ENCODE results near the gene SEMA5A.

Gene SEMA5A

DNA sequence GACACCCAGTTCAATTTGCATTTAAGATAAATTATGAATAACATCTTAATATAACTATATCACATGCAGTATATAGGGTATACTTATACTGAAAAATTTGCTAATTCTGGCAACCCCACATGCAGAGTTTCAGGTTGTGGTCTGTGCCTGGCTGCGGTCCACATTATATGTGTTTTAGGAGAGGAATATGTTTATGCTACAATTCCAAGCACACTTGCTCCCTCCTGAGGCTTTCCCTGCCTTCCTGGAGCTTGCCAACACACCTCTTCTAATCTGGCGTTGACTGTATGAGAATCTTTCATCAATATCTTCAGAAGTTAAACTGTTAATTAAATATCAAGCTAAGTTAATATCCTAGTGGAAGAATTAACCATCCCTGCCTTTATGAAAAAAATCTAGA, 45.2 kb downstream of the SEMA5A start:
- Histone ChIP-seq H3K4me1 (ENCODE audit: control insufficient read depth in 5 of 5, insufficient read depth in 5 of 5, low read length in 5 of 5) (no peaks in the 10 kb centered on the region), H3K27ac (ENCODE audit: low read depth, low read length) (no peak overlapping the region), H3K27me3 (ENCODE audit: control insufficient read depth in 5 of 5, insufficient read depth in 4 of 5, low read length in 5 of 5) (no peaks in the 10 kb centered on the region), H3K9ac (ENCODE audit: low read length in 5 of 5) (no peak overlapping the region), H3K9me3 (ENCODE audit: control insufficient read depth in 5 of 5, low read length in 5 of 5) (no peaks in the 10 kb centered on the region), H3K4me3 (ENCODE audit: low read depth in 1 of 5, low read length in 5 of 5) (no peak overlapping the region), H3K36me3 (ENCODE audit: control insufficient read depth in 5 of 5, insufficient read depth in 5 of 5, low read length in 5 of 5) (no peaks in the 10 kb centered on the region)

DNA sequence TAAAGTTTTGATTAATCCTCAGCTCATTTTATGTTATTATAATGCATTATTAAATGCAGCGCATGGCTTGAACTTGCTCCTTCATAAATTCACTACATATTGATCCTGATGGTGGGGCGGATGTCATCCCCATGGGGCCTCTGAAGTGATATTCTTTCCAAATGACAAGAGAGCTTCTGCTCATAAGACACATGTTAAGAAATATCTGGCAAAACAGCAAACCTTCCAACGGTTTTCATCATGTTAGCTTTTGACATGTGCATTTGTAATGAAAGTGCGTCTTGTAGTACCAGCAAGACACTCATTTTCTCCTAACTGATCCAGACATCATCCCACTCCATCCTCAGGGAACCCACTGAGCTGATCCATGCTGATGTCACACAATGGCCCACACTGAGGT, 45.7 kb downstream of the SEMA5A start:
- no peaks in the 10 kb centered on the region for H3K4me1 ChIP-seq (ENCODE audit: control insufficient read depth in 5 of 5, insufficient read depth in 5 of 5, low read length in 5 of 5)
- no peaks in the 10 kb centered on the region for H3K9me3 ChIP-seq (ENCODE audit: control insufficient read depth in 5 of 5, low read length in 5 of 5)
- no peak overlapping the region for H3K9ac ChIP-seq (ENCODE audit: low read length in 5 of 5)
- no peaks in the 10 kb centered on the region for H3K27me3 ChIP-seq (ENCODE audit: control insufficient read depth in 5 of 5, insufficient read depth in 4 of 5, low read length in 5 of 5)
- H3K4me3 ChIP-seq (ENCODE audit: low read depth in 1 of 5, low read length in 5 of 5) = no peak overlapping the region
- no peaks in the 10 kb centered on the region for H3K36me3 ChIP-seq (ENCODE audit: control insufficient read depth in 5 of 5, insufficient read depth in 5 of 5, low read length in 5 of 5)
- no peak overlapping the region for H3K27ac ChIP-seq (ENCODE audit: low read depth, low read length)

DNA sequence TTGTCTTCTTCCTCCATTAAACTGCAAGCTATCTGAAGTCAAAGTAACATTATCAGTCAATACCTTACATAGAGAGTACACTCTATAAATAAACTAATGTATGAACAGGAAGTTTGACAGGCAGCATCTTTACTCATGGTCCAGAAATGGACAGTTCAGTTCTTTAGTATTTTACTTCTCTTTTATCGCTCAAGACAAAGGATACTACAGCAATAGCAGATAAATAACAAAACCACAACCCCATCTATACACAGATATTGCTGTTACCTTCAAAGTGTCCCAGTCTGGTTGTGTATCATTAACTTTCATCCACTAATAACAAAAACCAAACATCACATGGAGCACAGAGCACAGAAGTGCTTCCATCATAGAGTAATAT, 46.4 kb downstream of the SEMA5A start:
- Histone ChIP-seq H3K27me3 (ENCODE audit: control insufficient read depth in 5 of 5, insufficient read depth in 4 of 5, low read length in 5 of 5) (no peaks in the 10 kb centered on the region), H3K27ac (ENCODE audit: low read depth, low read length) (no peak overlapping the region), H3K36me3 (ENCODE audit: control insufficient read depth in 5 of 5, insufficient read depth in 5 of 5, low read length in 5 of 5) (no peaks in the 10 kb centered on the region), H3K9ac (ENCODE audit: low read length in 5 of 5) (no peak overlapping the region), H3K4me3 (ENCODE audit: low read depth in 1 of 5, low read length in 5 of 5) (no peak overlapping the region), H3K4me1 (ENCODE audit: control insufficient read depth in 5 of 5, insufficient read depth in 5 of 5, low read length in 5 of 5) (no peaks in the 10 kb centered on the region), H3K9me3 (ENCODE audit: control insufficient read depth in 5 of 5, low read length in 5 of 5) (no peaks in the 10 kb centered on the region)

DNA sequence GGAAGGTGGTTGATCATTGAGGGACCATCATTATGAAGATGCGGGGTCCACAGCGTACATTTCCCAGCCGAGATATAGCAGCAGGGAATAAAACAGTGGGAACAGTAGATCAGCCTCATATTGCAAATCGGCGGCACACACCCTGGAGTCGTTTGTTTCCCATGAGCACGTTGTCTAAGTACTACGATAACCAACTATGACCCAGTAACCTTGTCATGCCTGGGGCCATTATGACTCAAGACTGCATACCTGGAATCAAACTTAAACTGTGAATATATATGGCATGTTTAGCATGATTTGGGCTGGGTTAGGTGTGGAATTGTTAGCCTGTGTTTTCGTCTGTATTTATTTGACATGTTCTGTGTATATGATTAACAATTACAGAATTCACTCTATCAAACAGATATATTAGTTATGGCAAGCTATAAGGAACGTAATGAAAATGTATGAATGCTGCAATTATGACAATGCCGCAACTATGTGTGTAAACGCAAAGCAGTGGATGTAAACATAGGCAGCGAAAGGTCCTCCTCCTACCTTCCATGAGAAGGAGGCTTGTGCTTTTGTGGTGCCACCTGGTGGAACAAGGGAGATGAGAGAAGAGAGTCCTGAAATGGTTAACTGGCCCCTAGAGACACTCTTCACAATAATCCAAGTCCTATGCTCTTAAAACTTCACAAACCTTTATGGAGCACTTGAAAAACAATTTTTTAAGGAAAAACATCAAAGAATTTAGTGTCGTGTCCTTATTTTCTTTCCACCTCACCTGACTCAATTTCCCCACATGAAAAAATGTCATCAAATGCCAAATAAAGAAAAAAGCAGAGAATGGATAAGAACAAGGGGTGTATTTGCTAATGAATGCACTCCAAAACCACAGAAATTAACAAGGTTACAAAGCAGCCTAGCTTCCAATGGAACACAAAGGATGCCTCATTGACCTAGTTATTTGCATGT, 47.1 kb downstream of the SEMA5A start:
- H3K4me3 ChIP-seq (ENCODE audit: low read depth in 1 of 5, low read length in 5 of 5) = no peak overlapping the region
- H3K27ac ChIP-seq (ENCODE audit: low read depth, low read length) = no peak overlapping the region
- H3K4me1 ChIP-seq (ENCODE audit: control insufficient read depth in 5 of 5, insufficient read depth in 5 of 5, low read length in 5 of 5) = no peaks in the 10 kb centered on the region
- no peaks in the 10 kb centered on the region for H3K27me3 ChIP-seq (ENCODE audit: control insufficient read depth in 5 of 5, insufficient read depth in 4 of 5, low read length in 5 of 5)
- H3K9ac ChIP-seq (ENCODE audit: low read length in 5 of 5) = no peak overlapping the region
- no peaks in the 10 kb centered on the region for H3K36me3 ChIP-seq (ENCODE audit: control insufficient read depth in 5 of 5, insufficient read depth in 5 of 5, low read length in 5 of 5)
- H3K9me3 ChIP-seq (ENCODE audit: control insufficient read depth in 5 of 5, low read length in 5 of 5) = no peaks in the 10 kb centered on the region

DNA sequence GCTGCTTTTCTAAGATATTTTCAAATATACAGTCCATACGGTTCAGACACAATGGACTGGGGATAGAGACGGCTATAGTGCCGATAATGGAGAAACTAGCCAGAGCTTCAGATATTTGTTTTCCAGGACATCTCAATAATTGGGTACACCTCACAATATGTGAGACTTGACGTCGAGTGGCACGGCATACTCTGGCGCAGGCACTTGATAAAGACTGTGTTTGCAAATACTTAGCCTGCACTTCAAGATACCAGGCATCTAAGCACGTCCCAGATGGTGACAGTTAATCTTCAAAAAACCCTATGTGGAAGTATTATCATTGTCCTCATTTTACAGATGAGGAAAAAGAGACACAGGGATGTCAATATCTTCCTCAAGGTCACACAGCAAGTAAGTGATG, 48.5 kb downstream of the SEMA5A start:
- H3K36me3 ChIP-seq (ENCODE audit: control insufficient read depth in 5 of 5, insufficient read depth in 5 of 5, low read length in 5 of 5) = no peaks in the 10 kb centered on the region
- no peaks in the 10 kb centered on the region for H3K9me3 ChIP-seq (ENCODE audit: control insufficient read depth in 5 of 5, low read length in 5 of 5)
- H3K27ac ChIP-seq (ENCODE audit: low read depth, low read length) = no peak overlapping the region
- no peak overlapping the region for H3K4me3 ChIP-seq (ENCODE audit: low read depth in 1 of 5, low read length in 5 of 5)
- H3K9ac ChIP-seq (ENCODE audit: low read length in 5 of 5) = no peak overlapping the region
- H3K27me3 ChIP-seq (ENCODE audit: control insufficient read depth in 5 of 5, insufficient read depth in 4 of 5, low read length in 5 of 5) = no peaks in the 10 kb centered on the region
- H3K4me1 ChIP-seq (ENCODE audit: control insufficient read depth in 5 of 5, insufficient read depth in 5 of 5, low read length in 5 of 5) = no peaks in the 10 kb centered on the region

GRCh38 chr5:9496801-9497200, 49.1 kb downstream of the SEMA5A start:
- H3K27me3 ChIP-seq (ENCODE audit: control insufficient read depth in 5 of 5, insufficient read depth in 4 of 5, low read length in 5 of 5) = no peaks in the 10 kb centered on the region
- H3K4me3 ChIP-seq (ENCODE audit: low read depth in 1 of 5, low read length in 5 of 5) = no peak overlapping the region
- H3K4me1 ChIP-seq (ENCODE audit: control insufficient read depth in 5 of 5, insufficient read depth in 5 of 5, low read length in 5 of 5) = no peaks in the 10 kb centered on the region

DNA sequence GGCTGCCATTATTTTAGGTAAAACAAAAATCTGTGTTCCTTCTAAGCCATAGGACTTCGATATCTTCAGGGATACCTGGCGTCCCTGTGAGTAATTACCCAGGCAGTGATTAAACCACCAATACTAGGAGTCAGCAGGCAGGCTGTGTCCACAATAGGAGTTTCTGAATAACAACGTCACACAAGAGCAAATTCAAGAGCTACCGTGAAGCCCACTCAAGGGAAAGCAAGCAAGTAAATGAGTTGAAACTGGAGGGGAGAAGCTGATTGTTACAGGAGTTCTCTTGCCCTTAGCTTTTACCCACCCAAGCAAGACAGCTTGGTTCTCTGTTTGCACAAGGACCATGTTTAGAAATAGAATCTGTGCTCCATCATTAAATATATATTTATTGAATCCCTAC, 50.8 kb downstream of the SEMA5A start:
- no peaks in the 10 kb centered on the region for H3K9me3 ChIP-seq (ENCODE audit: control insufficient read depth in 5 of 5, low read length in 5 of 5)

More at GRCh38 chr5:9496801-9497200, 49.1 kb downstream of the SEMA5A start:
- H3K9me3 ChIP-seq (ENCODE audit: control insufficient read depth in 5 of 5, low read length in 5 of 5) = no peaks in the 10 kb centered on the region
- no peak overlapping the region for H3K9ac ChIP-seq (ENCODE audit: low read length in 5 of 5)
- H3K27ac ChIP-seq (ENCODE audit: low read depth, low read length) = no peak overlapping the region
- H3K36me3 ChIP-seq (ENCODE audit: control insufficient read depth in 5 of 5, insufficient read depth in 5 of 5, low read length in 5 of 5) = no peaks in the 10 kb centered on the region

DNA sequence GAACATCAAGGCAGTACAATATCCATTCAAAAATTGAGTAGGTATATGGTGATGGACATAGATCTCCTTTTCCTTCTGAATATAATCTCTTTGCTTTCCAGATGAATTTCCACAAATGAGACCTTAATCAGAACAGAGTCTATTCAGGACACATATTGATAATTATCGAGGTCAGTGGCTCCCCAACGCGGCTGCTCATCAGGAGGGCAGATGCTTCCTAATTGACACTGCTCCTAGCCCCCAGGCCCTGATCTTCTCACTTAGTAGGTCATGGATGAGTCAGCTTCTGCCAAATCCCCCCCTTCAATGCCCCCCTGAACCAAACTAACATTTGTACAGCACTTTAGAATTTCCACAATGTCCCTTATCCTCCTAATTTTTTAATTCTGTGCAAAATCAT, 51.6 kb downstream of the SEMA5A start:
- no peaks in the 10 kb centered on the region for H3K4me1 ChIP-seq (ENCODE audit: control insufficient read depth in 5 of 5, insufficient read depth in 5 of 5, low read length in 5 of 5)
- no peaks in the 10 kb centered on the region for H3K9me3 ChIP-seq (ENCODE audit: control insufficient read depth in 5 of 5, low read length in 5 of 5)
- no peak overlapping the region for H3K9ac ChIP-seq (ENCODE audit: low read length in 5 of 5)
- H3K36me3 ChIP-seq (ENCODE audit: control insufficient read depth in 5 of 5, insufficient read depth in 5 of 5, low read length in 5 of 5) = no peaks in the 10 kb centered on the region
- H3K4me3 ChIP-seq (ENCODE audit: low read depth in 1 of 5, low read length in 5 of 5) = no peak overlapping the region
- H3K27ac ChIP-seq (ENCODE audit: low read depth, low read length) = no peak overlapping the region
- H3K27me3 ChIP-seq (ENCODE audit: control insufficient read depth in 5 of 5, insufficient read depth in 4 of 5, low read length in 5 of 5) = no peaks in the 10 kb centered on the region

More for the DNA sequence above, 50.8 kb downstream of the SEMA5A start:
- H3K4me3 ChIP-seq (ENCODE audit: low read depth in 1 of 5, low read length in 5 of 5) = no peak overlapping the region
- no peak overlapping the region for H3K9ac ChIP-seq (ENCODE audit: low read length in 5 of 5)
- no peaks in the 10 kb centered on the region for H3K27me3 ChIP-seq (ENCODE audit: control insufficient read depth in 5 of 5, insufficient read depth in 4 of 5, low read length in 5 of 5)
- no peaks in the 10 kb centered on the region for H3K36me3 ChIP-seq (ENCODE audit: control insufficient read depth in 5 of 5, insufficient read depth in 5 of 5, low read length in 5 of 5)
- no peak overlapping the region for H3K27ac ChIP-seq (ENCODE audit: low read depth, low read length)
- H3K4me1 ChIP-seq (ENCODE audit: control insufficient read depth in 5 of 5, insufficient read depth in 5 of 5, low read length in 5 of 5) = no peaks in the 10 kb centered on the region

- H3K4me3 ChIP-seq (ENCODE audit: low read depth in 1 of 5, low read length in 5 of 5) = no peak overlapping the region
- no peak overlapping the region for H3K27ac ChIP-seq (ENCODE audit: low read depth, low read length)
- H3K9ac ChIP-seq (ENCODE audit: low read length in 5 of 5) = no peak overlapping the region
- no peaks in the 10 kb centered on the region for H3K4me1 ChIP-seq (ENCODE audit: control insufficient read depth in 5 of 5, insufficient read depth in 5 of 5, low read length in 5 of 5)
- no peaks in the 10 kb centered on the region for H3K27me3 ChIP-seq (ENCODE audit: control insufficient read depth in 5 of 5, insufficient read depth in 4 of 5, low read length in 5 of 5)
- H3K9me3 ChIP-seq (ENCODE audit: control insufficient read depth in 5 of 5, low read length in 5 of 5) = no peaks in the 10 kb centered on the region
- no peaks in the 10 kb centered on the region for H3K36me3 ChIP-seq (ENCODE audit: control insufficient read depth in 5 of 5, insufficient read depth in 5 of 5, low read length in 5 of 5)
Measured at GRCh38 chr5:9490494-9491097, 55.3 kb downstream of the SEMA5A start.

GRCh38 chr5:9483779-9484178, 62.1 kb downstream of the SEMA5A start:
- Histone ChIP-seq H3K4me3 (ENCODE audit: low read depth in 1 of 5, low read length in 5 of 5) (no peak overlapping the region), H3K9ac (ENCODE audit: low read length in 5 of 5) (no peak overlapping the region), H3K27ac (ENCODE audit: low read depth, low read length) (no peak overlapping the region), H3K4me1 (ENCODE audit: control insufficient read depth in 5 of 5, insufficient read depth in 5 of 5, low read length in 5 of 5) (no peaks in the 10 kb centered on the region), H3K9me3 (ENCODE audit: control insufficient read depth in 5 of 5, low read length in 5 of 5) (peaks cover 0 to 8% (median 3%) of the 10 kb centered on the region in 5 donors), H3K27me3 (ENCODE audit: control insufficient read depth in 5 of 5, insufficient read depth in 4 of 5, low read length in 5 of 5) (no peaks in the 10 kb centered on the region), H3K36me3 (ENCODE audit: control insufficient read depth in 5 of 5, insufficient read depth in 5 of 5, low read length in 5 of 5) (no peaks in the 10 kb centered on the region)
